H1 (cell line): Measurements from ENCODE around the gene COLQ. TPM values are rescaled to one million over a fixed set of nuclear protein-coding genes. Genes with fewer than 3 reads are reported as not detected.

Experiments
- KDM1A ChIP-seq: fragments of 200-600, 300-600 bp; sonication (generic); IDR thresholded peaks from 2 replicates; pipeline ENCODE4 v1.7.1; 2016; ENCODE audit warnings: mild to moderate bottlenecking, low read length, borderline replicate concordance
- KDM4A ChIP-seq: IDR thresholded peaks from one replicate; pipeline ENCODE4 v1.7.1; 2012; ENCODE audit warnings: low read depth, mild to moderate bottlenecking, moderate library complexity, low read length, inconsistent platforms; ENCODE audit not compliant: severe bottlenecking
- polyA plus RNA-seq, 7 experiments: library from polyadenylated mRNA; depleted of rRNA in 3 of 7; stranded (reverse) in 5 of 7; unstranded in 2 of 7; fragments of >200 nt in 5 of 7; fragments of 200-250 nt in 2 of 7; gene quantifications; 1 replicate in 5 of 7; 2 replicates in 1 of 7; 4 replicates in 1 of 7; pipeline versions ENCODE4 v1.2.1 to v1.2.3, GENCODE V29; 2011 to 2013; ENCODE audit warnings: missing spikeins in 2 of 7, mixed read lengths in 2 of 7
- total RNA-seq: library from RNA; stranded (reverse); fragmentation: NEBNext Ultra II Directional; extraction: Animal tissue kit (Norgen Biotek cat#: 25700); gene quantifications from 2 replicates; pipeline ENCODE4 v1.2.1, GENCODE V29; 2021

COLQ gene
- total and polyA plus RNA-seq, 2 of the 8 experiments (the other 6 are each of a cell fraction or from before 2014, with no cell fraction given) = 1.5 to 1.9 TPM

DNA sequence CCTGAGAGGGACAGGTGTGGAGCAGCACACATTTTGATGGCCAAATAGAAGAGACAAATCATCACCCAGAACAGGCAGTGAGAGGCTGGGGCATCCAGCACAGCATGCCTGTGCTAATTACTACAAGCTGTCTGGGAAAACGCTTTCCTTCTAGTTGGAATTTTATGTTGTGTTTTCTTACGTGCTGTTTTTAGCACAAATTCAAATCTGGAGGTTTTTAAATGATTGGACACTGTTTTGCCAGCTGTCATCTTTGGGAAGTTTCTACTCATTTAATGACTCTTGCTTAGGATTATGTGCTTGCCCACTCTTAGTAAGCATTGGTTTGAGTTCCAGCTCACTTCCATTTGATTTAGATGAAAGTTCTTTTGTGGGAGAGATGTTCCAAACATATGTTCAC is 50.7 kb downstream of the COLQ start (continued):
- TF ChIP-seq KDM1A (no peak), KDM4A (no peak)
